Endothelial cell of umbilical vein (primary cell): ENCODE measurements around the gene LACTB. TPM values are rescaled to one million over a fixed set of nuclear protein-coding genes. Genes with fewer than 3 reads are reported as not detected.

Experiments
- BruUV-seq: library from RNA; stranded (reverse); fragments of 400-500 nt; replicated peaks from 2 replicates; lab custom pipeline; 2021; lab: Mats Ljungman, UMichigan
- CTCF ChIA-PET: fragments of 300-600, 350-600 bp; sonication (Branson Sonifier 250); formaldehyde crosslinking; loops from one replicate; lab custom pipeline; 2021; ENCODE audit warnings: antibody characterized with exemption, inconsistent platforms; lab: Charles Lee
- POLR2A ChIA-PET: fragments of 300-600, 350-600 bp; sonication (Branson Sonifier 250); formaldehyde crosslinking; loops from one replicate; lab custom pipeline; 2021; ENCODE audit warnings: antibody characterized with exemption, inconsistent platforms; lab: Charles Lee
- DNase-seq: peaks from one replicate; pipeline ENCODE4 v3.0.0-alpha.2; 2011; ENCODE audit warnings: low read depth, low spot score
- FAIRE-seq: peaks from 2 replicates; lab custom pipeline; 2011; peaks lifted over from hg19 to GRCh38; lab: Jason Lieb, UNC
- H2AFZ ChIP-seq: 2 replicates; pipeline ENCODE4 v1.6.0; 2012; ENCODE audit warnings: low read depth, low read length, control low read depth, inconsistent platforms
- H3K27ac ChIP-seq: 2 replicates; pipeline ENCODE4 v1.5.1; 2011; ENCODE audit warnings: low read depth, mild to moderate bottlenecking, control low read depth, low read length, moderate library complexity; ENCODE audit not compliant: insufficient read depth
- H3K27me3 ChIP-seq, 2 experiments: 2 replicates each; pipeline versions ENCODE4 v1.6.0 to v1.6.1; 2011; ENCODE audit warnings: low read length in 2 of 2, mixed read lengths in 1 of 2; ENCODE audit not compliant: control insufficient read depth in 2 of 2, insufficient read depth in 2 of 2
- H3K36me3 ChIP-seq, 2 experiments: 2 replicates in 1 of 2; 3 replicates in 1 of 2; pipeline ENCODE4 v1.5.1; 2011; ENCODE audit warnings: low read length in 2 of 2, mild to moderate bottlenecking in 1 of 2, moderate library complexity in 1 of 2; ENCODE audit not compliant: control insufficient read depth in 2 of 2, insufficient read depth in 2 of 2; ENCODE audit errors: extremely low read depth in 1 of 2
- H3K4me1 ChIP-seq: 3 replicates; pipeline ENCODE4 v1.5.1; 2011; ENCODE audit warnings: mild to moderate bottlenecking, low read length; ENCODE audit not compliant: control insufficient read depth, insufficient read depth; ENCODE audit errors: extremely low read depth
- H3K4me2 ChIP-seq: 2 replicates; pipeline ENCODE4 v1.6.1; 2011; ENCODE audit warnings: low read length, control low read depth, mixed read lengths; ENCODE audit not compliant: insufficient read depth
- H3K4me3 ChIP-seq, 3 experiments: fragments of 200-600 bp in 1 of 3; sonication (generic), shearing (Covaris generic) in 1 of 3; replicated peaks in 1 of 3; 2 replicates each; pipeline ENCODE4 v1.5.1; 2011 to 2016; ENCODE audit warnings: control low read depth in 3 of 3, low read length in 3 of 3, mild to moderate bottlenecking in 2 of 3, inconsistent platforms in 1 of 3, low read depth in 1 of 3, moderate library complexity in 1 of 3; ENCODE audit not compliant: insufficient read depth in 1 of 3
- H3K79me2 ChIP-seq: 2 replicates; pipeline ENCODE4 v1.6.0; 2012; ENCODE audit warnings: low read length, inconsistent platforms; ENCODE audit not compliant: control insufficient read depth, insufficient read depth
- H3K9ac ChIP-seq: replicated peaks from 2 replicates; pipeline ENCODE3; 2011; ENCODE audit warnings: low read length, control low read depth; ENCODE audit not compliant: insufficient read depth; ENCODE audit errors: extremely low read depth
- H3K9me1 ChIP-seq: replicated peaks from 3 replicates; pipeline ENCODE4 v1.6.0; 2011; ENCODE audit warnings: mild to moderate bottlenecking, low read length; ENCODE audit not compliant: control insufficient read depth, insufficient read depth; ENCODE audit errors: extremely low read depth
- H3K9me3 ChIP-seq: replicated peaks from 2 replicates; pipeline ENCODE4 v1.5.1; 2012; ENCODE audit warnings: low read length, inconsistent platforms; ENCODE audit not compliant: control insufficient read depth, insufficient read depth
- H4K20me1 ChIP-seq: replicated peaks from 2 replicates; pipeline ENCODE3; 2011; ENCODE audit warnings: mild to moderate bottlenecking, low read length; ENCODE audit not compliant: control insufficient read depth, insufficient read depth; ENCODE audit errors: extremely low read depth
- EZH2 ChIP-seq: IDR thresholded peaks from 2 replicates; pipeline ENCODE4 v1.6.1; 2012; ENCODE audit warnings: borderline replicate concordance, low read depth, mild to moderate bottlenecking, moderate library complexity, low read length, inconsistent platforms; ENCODE audit not compliant: severe bottlenecking
- FOS ChIP-seq: IDR thresholded peaks from 2 replicates; pipeline ENCODE4 v1.6.1; 2011; ENCODE audit warnings: mild to moderate bottlenecking, low read length, moderate library complexity, borderline replicate concordance; ENCODE audit not compliant: insufficient read depth
- GATA2 ChIP-seq: IDR thresholded peaks from 2 replicates; pipeline ENCODE4 v1.7.0; 2011; ENCODE audit warnings: low read depth, mild to moderate bottlenecking, moderate library complexity, mixed read lengths, low read length; ENCODE audit not compliant: insufficient read length, insufficient read depth
- JUN ChIP-seq: IDR thresholded peaks from 2 replicates; pipeline ENCODE4 v1.6.1; 2011; ENCODE audit warnings: borderline replicate concordance, low read depth; ENCODE audit not compliant: insufficient read length, insufficient read depth
- MYC ChIP-seq: IDR thresholded peaks from one replicate; pipeline ENCODE4 v1.6.1; 2011; ENCODE audit warnings: mild to moderate bottlenecking, low read depth, low read length
- POLR2A ChIP-seq: IDR thresholded peaks from 2 replicates; pipeline ENCODE4 v1.6.1; 2012; ENCODE audit warnings: low read depth, mild to moderate bottlenecking, control low read depth, low read length
- POLR2AphosphoS5 ChIP-seq: IDR thresholded peaks from 2 replicates; pipeline ENCODE4 v1.6.1; 2012; ENCODE audit warnings: low read depth, mild to moderate bottlenecking, control low read depth, low read length, moderate library complexity; ENCODE audit not compliant: insufficient read depth
- dilution Hi-C: fragments of 300-500 bp; cut with MboI; formaldehyde crosslinking; loops from one replicate; pipeline ENCODE4 v1.15.0; 2019; ENCODE audit warnings: low sequenced_read_pairs; ENCODE audit not compliant: extremely low pct_ligation_motif_present
- intact Hi-C: fragments of 100-400 bp; cut with micrococcal nuclease; formaldehyde crosslinking; loops from one replicate; pipeline ENCODE4 v1.10.0; 2022
- polyA plus RNA-seq, 4 experiments: library from polyadenylated mRNA; depleted of rRNA in 3 of 4; stranded (reverse) in 3 of 4; unstranded in 1 of 4; fragments of >200 nt; gene quantifications; 2 replicates each; pipeline versions ENCODE4 v1.2.1 to v1.2.3, GENCODE V29; 2011 to 2012; ENCODE audit warnings: missing spikeins in 1 of 4
- total RNA-seq: library from RNA; stranded (reverse); gene quantifications from 2 replicates; pipeline ENCODE4 v1.2.3, GENCODE V29; 2021
- TF ChIP-seq, protein P1 (sequence below): IDR thresholded peaks from 2 replicates; pipeline ENCODE4 v1.6.1; 2011; ENCODE audit not compliant: insufficient read depth, insufficient read length
- TF ChIP-seq, protein P2 (sequence below), 2 donors: IDR thresholded peaks; 1 replicate in 1 of 2; 2 replicates in 1 of 2; pipeline ENCODE4 v1.5.1; 2011; ENCODE audit warnings: low read length in 2 of 2, mild to moderate bottlenecking in 2 of 2, moderate library complexity in 2 of 2, control low read depth in 1 of 2, inconsistent platforms in 1 of 2, low read depth in 1 of 2; ENCODE audit not compliant: insufficient read depth in 1 of 2; ENCODE audit errors: extremely low read depth in 1 of 2

Gene LACTB
- total and polyA plus RNA-seq, 2 donors (not counting 3 experiments of a cell fraction or from before 2014, with no cell fraction given), result 14.0 to 26.1 TPM

DNA sequence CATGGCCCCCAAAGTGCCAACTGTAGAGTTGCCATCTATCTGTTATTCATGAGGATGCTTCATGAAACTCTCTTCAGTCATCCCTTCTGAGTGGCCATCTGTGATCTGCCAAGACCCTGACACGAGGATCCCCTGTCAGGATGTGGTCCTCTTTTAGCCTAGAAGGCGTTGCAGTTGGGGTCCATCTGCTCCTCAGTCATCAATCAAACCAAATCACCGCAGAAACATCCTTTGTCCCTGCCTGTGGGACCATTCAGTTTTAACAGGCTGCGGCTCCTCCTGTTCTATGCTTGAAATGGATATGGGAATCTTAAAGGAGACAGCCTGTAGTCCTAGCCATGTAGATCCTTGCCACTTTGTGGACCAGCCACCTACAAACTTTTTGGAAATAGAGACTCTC is 41.6 kb downstream of the LACTB start:
- Histone ChIP-seq H3K4me2 (no peak overlapping the region), H3K9ac (no peak overlapping the region), H3K27me3 (no peaks in the 10 kb centered on the region), H4K20me1 (no peaks in the 10 kb centered on the region), H3K4me3 (no peak overlapping the region), H2AFZ (no peak overlapping the region), H3K9me1 (no peaks in the 10 kb centered on the region), H3K36me3 (no peaks in the 10 kb centered on the region), H3K79me2 (no peaks in the 10 kb centered on the region), H3K4me1 (no peaks in the 10 kb centered on the region), H3K27ac (no peak overlapping the region), H3K9me3 (no peaks in the 10 kb centered on the region)
- CTCF ChIA-PET, result no interaction called here
- no TSS peak for BruUV-seq
- intact Hi-C loops (no loop called here), dilution Hi-C loops (no loop called here)
- FAIRE-seq (no peak), DNase-seq (no peak)
- POLR2A ChIA-PET, result no interaction called here
- TF ChIP-seq GATA2 (no peak), POLR2A (no peak), POLR2AphosphoS5 (no peak), MYC (no peak), JUN (no peak), FOS (no peak), EZH2 (no peak)
- TF ChIP-seq, protein P1, sequence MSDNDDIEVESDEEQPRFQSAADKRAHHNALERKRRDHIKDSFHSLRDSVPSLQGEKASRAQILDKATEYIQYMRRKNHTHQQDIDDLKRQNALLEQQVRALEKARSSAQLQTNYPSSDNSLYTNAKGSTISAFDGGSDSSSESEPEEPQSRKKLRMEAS, result no peak
- TF ChIP-seq, protein P2, sequence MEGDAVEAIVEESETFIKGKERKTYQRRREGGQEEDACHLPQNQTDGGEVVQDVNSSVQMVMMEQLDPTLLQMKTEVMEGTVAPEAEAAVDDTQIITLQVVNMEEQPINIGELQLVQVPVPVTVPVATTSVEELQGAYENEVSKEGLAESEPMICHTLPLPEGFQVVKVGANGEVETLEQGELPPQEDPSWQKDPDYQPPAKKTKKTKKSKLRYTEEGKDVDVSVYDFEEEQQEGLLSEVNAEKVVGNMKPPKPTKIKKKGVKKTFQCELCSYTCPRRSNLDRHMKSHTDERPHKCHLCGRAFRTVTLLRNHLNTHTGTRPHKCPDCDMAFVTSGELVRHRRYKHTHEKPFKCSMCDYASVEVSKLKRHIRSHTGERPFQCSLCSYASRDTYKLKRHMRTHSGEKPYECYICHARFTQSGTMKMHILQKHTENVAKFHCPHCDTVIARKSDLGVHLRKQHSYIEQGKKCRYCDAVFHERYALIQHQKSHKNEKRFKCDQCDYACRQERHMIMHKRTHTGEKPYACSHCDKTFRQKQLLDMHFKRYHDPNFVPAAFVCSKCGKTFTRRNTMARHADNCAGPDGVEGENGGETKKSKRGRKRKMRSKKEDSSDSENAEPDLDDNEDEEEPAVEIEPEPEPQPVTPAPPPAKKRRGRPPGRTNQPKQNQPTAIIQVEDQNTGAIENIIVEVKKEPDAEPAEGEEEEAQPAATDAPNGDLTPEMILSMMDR (IDR thresholded peaks at IDR 0.05; ENCODE audit: extremely low read depth in 1 of 2, insufficient read depth in 1 of 2, low read depth in 1 of 2, low read length in 2 of 2), result no peak
